NK-92 (cell line): ENCODE results near the gene GSN.

ENCODE experiments used
- DNase-seq: peaks from one replicate; lab custom pipeline; 2025; ENCODE audit not compliant: unreplicated experiment; lab: John Stamatoyannopoulos, UW

The GSN gene

DNA sequence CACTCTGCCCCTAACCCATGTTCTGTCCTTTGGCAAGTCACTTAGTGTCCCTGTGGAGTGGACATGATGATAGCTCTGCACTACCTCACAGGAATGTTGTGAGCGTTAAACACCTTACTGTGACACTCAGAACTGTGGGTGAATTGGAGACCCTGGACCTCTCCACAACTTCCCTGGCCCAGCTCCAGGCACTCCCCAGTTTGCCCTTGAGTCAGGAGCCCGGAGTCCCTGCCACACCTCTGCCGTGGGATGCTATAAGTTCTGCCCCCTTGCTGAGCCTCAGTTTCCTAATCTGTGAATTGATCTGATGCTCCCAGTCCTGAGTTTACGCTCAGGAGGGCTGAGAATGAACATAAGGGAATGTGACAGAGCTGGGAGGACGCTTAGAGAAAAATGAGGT is 34.4 kb downstream of the GSN start:
- no peak for DNase-seq

DNA sequence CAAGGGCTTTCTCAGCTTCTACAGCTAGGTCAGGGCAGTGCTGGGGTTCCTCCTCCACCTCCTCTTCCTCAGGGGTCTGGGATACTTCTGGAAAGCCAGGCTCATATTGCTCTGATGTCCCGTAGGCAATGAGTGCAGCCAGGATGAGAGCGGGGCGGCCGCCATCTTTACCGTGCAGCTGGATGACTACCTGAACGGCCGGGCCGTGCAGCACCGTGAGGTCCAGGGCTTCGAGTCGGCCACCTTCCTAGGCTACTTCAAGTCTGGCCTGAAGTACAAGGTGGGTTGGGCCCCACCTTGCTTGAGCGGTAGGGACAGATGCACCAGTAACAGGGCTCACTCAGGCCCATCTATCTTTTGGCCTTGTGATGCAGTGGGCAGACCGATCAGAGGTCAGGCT is 34.8 kb downstream of the GSN start:
- no peak for DNase-seq

DNA sequence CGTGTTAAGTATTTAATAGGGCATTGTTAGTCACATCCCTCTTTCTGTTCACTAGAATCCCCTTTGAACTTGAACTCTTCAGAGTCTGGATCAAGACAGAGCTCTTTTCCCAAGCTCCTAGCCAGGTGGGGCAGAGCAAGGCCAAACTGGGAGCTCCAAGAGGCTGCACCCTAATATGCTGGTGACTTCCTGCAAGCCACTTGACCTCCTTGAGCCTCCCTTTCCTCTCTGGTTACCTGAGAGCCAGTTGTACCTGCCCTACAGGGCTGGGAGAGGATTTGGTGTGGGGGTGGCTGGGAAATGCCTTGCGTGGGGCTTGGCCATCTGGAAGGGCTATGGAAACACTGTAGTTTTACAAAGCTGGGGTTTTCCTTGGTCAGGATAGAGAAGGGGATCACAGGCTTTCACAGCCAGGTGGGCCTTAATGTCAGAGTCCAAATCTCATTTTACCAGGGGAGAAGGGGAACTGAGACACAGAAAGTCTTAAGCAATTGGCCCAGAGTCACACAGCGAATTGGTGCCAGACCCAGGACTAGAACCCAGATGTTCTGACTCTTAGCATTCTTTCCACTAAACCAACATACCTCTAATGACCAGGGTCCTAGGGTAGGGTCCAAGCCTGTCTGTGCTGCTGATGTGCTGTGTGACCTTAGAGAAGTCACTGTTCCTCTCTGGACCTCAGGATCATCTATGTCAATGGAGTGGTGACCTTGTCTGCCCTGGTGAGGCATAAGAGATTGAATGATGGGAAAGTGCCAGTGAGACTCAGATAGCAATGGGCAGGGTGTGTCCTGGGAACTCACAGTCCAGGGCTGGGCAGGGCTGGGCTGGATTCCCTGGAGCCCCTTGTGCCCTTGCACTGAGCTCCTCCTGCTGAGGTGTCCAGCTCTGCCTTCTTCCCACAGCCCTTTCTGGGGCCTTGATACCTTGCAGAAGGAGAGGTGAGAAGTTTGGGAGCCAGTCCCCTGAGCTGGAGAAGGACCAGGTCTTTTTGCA is 35.8 kb downstream of the GSN start:
- no peak for DNase-seq

DNA sequence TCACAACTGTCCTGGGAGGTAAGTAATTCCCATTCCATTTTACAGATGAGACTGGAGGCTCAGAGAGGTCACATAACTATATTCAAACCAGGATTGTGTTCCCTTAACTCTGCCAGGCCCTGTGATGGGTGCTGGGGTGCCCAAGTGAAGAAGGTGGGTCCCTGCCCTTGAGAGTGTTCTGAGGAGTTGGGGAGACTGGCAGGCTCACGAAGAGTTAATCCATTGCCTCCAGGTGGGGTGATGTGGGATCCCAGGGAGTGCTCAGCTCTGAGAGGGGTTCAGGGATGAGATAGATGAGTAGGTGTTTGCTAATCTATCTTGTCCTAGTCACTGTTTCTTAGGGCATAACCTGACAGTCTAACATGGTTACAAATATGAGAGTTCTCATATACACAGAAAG is 36.7 kb downstream of the GSN start:
- no peak for DNase-seq

DNA sequence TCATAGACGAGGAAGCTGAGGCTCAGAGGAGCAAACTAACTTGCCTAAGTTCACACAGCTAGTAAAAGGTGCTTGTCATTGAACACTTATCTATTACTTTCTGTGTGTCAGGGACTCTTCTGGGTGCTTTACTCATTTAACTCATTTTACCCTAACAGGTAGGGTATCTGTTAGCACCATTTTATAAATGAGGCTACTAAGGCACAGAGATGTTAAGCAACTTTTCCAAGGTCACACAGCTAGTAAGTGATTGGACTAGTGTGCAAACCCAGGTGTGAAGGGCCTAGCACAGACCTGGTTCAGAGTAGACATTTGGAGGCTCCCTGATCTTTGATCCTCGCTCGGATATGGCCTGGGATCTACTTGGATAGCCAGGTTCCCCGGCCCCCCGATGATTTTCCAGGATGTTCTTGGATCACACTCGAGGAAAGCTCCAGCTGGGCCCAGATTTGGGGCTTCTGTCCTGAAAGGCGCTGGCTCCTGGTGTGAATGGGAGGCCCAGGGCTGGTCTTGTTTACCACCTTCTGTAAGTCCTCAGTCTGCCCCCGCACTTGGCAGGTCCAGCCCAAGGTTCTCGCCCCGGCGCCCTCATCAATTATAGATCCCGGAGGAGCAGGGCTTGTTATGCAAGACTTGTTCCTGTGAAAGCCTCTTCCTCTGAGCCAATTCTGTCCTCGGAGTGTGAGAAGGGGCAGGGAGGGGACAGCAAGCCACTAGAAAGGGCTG is 37.5 kb downstream of the GSN start:
- DNase-seq = no peak

DNA sequence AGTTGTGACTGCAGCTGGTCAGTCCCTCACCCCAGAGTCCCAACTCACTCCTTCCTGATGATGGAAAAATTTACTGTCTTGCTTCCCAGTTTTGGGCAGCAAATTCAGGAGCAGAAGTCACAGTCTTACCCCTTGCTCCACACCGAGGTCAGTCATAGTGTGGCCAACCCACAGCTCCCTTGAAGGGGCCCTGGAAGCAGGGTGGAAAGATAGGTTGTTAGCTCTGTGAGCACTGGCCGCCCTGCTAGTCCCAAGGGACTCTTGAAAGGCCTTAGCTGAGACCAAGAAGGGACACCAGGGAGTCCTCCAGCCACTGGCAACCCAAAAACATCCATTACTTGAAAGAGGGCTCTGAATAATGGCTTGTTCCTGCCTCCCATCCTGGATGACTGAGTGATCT is 40.0 kb downstream of the GSN start:
- DNase-seq = no peak

DNA sequence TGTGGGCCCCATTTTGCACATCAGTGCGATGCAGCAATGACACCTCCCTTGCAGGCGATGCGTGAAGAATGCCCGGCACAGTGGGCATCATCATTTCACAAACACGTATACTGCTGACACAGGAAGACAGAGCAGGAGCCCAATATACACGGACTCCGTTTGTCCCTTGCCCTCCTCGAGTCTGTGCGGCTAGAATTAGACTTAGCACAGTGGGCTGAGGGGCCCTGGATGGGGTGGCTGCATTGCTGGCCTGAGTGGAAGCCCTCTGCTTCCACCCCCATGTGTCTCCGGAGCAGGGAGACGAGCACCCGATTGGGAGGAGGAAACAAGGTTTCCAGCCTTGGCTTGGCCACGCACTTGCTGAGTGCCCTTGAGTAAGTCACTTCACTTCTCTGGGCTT is 40.8 kb downstream of the GSN start:
- no peak for DNase-seq

DNA sequence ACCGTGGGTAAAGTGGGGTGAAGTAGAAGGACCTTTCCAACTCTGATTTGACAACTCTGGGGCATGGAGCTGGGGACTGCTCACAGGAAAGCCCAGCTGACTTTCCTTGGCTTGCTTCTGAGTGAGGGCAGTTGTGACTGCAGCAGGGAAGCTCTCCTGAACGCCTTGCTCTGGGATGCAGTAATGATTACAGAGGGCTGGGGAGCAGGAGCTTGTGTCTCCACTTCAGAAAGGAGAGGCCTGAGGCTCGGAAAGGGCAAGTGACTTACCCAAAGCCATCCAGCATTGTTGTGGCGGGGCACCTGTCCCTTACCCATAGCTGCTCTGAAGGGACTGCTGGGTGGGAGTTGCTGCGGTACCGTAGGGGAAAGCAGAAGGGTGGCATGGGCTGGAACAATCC is 41.2 kb downstream of the GSN start:
- DNase-seq = no peak

DNA sequence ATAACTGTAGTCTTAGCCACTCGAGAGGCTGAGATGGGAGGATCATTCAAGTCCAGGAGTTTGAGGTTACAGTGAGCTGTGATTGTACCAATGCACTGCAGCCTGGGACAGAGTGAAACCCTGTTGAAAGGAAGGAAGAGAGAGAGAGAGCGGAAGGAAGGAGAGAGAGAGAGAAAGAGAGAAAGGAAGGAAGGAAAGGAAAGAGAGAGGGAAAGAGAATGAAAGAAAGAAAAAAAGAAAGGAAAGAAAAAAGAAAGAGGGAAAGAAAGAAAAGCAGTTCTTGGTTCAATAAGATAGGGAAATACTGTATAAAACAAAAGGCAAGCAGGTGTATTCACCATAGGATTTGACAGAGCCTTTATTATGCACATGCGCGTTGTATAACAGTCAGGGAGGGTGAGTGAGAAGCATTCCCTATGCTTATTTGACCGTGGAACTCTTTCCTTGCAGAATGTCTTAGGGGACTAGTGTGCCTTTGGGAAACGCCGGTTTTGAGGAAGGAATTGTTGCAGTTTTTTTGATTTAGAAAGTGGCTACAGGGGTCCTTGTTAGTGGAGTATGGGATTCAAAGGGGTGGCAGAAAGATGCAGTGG is 42.0 kb downstream of the GSN start:
- DNase-seq = no peak

DNA sequence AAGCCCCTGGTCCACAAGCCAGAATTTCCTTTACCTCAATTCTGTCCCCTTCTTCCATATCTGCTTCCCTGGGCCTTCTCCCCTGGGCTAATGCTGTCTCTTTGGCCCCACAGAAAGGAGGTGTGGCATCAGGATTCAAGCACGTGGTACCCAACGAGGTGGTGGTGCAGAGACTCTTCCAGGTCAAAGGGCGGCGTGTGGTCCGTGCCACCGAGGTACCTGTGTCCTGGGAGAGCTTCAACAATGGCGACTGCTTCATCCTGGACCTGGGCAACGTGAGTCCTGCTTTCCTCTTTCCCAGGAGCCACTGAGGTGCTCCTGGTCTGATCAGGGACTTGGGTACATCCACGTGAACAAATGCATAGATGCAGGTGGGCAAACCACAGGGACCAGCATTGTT is 42.6 kb downstream of the GSN start:
- no peak for DNase-seq

DNA sequence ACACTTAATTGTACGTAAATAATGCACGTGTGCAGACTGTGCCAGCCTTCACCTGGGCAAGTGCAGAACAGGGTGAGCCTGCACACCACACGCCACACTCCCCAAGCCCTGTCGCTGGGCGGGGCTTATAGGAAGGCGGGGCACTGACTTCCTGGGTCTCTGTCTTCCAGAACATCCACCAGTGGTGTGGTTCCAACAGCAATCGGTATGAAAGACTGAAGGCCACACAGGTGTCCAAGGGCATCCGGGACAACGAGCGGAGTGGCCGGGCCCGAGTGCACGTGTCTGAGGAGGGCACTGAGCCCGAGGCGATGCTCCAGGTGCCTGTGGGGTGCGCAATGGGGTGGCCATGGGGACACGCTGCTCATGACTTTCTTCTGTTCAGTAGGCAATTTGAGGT is 44.2 kb downstream of the GSN start:
- DNase-seq = no peak

DNA sequence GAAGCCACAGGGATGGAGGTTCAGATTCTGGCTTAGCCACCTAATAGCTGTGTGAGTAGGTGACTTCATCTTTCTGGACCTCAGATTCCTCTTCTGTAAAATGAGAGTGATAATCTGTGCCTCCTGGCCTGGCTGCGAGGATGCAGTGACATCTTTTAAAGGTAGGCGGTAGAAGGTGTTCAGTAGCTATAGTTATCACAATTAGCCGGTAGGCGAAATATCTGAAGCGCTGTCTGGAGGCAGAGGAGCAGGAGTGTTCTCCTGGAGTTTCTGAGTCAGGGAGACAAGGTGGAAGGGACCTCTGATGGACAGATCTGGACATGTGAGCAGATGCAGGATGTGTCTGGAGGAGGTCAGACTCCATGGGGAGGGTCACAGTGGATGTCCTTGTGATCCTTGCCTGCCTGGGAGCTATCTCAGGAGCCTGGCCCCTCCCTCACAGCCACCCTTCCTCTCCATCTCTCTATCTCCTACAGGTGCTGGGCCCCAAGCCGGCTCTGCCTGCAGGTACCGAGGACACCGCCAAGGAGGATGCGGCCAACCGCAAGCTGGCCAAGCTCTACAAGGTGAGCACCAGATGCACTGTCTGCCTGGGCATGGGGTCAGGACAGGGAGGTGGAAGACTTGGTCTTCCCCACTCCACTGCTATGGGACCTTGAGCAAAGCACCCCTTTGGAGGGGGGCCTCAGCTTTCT is 45.6 kb downstream of the GSN start:
- no peak for DNase-seq

DNA sequence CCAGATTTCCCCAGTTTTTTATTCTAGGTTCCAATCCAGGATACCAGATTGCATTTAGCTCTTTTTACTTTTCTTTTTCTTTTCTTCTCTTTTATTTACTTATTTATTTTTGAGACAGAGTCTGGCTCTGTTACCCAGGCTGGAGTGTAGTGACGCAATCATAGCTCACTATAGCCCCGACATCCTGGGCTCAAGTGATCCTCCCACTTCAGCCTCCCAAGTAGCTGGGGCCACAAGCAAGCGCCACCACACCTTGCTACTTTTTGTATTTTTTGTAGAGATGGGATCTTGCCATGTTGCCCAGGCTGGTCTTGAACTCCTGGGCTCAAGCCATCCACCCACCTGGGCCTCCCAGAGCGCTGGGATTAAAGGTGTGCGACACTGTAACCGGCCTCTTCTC is 48.4 kb downstream of the GSN start:
- no peak for DNase-seq

DNA sequence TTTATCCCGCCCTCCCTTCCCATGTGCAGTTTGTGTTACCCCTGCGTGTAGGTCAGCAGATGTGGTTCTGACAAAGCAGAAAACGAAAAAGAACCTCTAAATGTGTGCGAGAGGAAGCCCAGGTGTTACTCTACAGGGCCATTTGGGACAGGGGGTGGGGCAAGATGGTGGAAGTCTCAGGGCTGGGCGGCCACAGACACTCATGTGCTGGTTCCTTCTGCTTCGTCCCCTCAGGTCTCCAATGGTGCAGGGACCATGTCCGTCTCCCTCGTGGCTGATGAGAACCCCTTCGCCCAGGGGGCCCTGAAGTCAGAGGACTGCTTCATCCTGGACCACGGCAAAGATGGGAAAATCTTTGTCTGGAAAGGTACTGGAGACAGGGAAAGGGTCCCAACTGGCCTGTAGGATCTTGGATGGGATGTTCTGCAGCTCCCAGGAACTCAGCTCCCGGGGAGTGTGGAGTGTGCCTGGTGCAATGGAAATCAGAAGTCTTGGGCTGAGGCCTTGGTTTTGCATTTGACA is 49.0 kb downstream of the GSN start:
- no peak for DNase-seq

DNA sequence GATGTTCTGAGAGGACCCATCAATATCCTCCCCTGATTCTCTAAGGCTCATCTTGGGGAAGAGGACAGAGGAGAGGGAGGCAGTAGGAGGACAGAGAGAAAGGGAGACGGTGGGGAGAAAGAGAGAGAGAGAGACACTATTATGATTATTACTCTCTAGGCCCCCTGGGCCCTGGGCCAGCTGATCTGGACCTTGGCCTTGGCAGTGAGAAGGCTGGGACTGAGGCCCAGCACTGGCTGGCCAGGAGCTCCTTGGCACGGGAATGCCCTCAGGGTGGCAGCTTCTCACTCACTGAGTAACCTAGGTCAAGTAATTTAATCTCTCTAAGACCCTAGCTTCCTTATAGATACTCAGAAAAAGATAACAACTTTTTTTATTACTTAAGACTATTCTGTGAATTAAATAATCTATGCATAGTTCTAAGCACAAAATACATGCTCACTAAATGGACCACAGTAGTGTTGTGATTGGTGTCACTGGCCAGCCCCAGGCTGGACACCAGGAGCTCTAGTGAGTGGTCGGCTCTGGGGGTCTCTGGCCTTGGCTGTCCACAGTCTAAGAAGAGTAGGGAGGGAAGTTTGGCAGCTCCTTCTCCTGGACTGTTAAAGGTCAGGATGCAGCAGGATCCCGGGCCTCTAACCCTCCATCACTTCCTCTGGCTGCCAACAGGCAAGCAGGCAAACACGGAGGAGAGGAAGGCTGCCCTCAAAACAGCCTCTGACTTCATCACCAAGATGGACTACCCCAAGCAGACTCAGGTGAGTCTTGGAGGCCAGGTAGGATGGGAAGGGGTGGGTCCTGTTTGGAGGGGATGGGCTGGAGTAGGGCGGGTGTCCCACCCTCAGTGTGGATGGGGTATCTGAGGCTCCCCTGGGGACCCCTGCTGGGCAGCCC is 50.0 kb downstream of the GSN start:
- no peak for DNase-seq

DNA sequence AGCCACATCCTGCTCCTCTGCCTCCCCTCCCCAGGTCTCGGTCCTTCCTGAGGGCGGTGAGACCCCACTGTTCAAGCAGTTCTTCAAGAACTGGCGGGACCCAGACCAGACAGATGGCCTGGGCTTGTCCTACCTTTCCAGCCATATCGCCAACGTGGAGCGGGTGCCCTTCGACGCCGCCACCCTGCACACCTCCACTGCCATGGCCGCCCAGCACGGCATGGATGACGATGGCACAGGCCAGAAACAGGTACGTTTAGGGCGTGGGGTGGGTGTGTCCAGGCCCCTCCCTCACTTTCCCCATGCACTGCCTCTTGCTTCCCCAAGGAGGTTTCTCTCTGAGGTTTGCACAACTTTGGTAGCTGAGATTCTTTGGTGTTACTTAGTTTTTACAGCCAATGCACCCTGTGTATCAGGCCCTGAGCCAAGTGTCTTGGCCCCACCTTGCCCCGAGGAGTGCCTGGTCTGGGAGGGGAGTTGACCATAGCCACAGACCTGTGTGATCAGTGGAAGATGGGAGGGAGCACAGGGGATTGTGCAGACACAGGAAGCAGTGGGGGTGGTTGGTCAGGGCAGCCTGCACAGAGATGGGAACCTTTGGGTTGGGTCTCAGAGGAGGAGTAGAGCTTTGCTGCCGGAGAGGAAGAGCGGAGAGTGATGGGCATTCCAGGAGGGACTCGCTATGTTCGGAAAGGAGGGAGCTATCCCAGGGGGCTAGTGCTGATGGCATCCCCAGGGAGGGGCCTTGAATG is 50.8 kb downstream of the GSN start:
- no peak for DNase-seq

DNA sequence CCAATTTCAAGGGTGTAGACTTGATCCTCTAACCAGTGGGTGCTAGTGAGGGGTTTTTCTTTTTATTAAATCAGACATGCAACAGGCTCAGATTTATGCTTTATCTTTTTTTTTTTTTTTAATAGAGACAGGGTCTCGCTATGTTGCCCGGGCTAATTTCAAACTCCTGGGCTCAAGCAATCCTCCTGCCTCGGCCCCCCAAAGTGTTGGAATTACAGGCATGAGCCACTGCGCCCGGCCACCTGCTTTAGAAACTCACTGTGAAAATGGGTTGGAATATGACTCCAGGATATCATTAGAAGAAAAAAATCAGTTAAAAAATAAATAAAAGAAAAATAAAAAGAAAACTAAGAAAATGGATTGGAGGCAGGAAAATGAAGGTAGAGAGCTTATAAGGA is 51.4 kb downstream of the GSN start:
- DNase-seq = no peak

DNA sequence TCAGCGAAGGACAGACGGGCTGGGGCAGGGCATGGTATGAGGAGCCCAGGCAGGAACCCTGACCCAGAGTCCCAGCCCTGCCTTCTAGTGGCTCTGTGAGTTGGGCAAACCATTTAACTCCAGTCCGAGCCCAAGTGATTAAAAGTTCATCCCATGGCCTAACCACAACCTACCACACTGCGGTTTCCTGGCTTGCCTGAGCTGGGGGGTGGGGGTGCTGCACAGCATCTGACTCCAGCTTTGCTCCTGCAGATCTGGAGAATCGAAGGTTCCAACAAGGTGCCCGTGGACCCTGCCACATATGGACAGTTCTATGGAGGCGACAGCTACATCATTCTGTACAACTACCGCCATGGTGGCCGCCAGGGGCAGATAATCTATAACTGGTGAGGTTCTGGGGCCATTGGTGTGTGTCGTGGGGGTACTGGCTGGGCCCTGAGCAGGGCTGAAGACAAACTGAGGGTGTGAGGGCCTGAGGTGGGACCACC is 53.1 kb downstream of the GSN start:
- no peak for DNase-seq

DNA sequence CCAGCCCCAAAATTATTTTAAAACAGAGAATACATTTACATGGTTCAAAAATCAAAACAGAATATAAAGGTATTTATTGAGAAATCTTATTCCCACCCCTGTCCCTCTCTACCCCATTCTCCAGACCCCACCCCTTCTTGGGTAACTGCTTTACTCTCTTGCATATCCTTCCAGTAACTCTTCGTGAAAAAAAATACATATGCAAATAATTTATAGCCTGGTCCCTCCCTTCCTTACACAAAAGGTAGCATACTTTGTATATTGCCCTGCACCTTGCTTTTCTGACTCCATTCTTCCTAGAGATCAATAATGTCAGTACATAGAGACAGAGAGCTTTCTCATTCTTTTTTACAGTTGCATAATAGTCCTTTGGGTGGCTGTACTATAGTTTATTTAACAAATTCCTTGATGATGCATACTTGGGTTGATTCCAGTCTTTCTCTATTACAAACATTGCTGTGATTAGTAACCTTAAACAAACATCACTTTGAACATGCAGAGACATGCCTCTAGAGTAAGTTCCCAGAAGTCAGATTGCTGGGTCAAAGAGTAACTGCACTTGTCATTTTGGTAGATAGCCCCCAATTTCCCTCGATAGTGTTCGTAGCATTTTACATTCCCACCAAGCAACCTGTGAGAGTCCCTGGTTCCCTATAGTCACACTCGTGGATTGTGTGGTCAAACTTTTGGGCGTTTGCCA is 54.2 kb downstream of the GSN start:
- no peak for DNase-seq
